ENCODE data around the gene AVEN.

AVEN gene

DNA sequence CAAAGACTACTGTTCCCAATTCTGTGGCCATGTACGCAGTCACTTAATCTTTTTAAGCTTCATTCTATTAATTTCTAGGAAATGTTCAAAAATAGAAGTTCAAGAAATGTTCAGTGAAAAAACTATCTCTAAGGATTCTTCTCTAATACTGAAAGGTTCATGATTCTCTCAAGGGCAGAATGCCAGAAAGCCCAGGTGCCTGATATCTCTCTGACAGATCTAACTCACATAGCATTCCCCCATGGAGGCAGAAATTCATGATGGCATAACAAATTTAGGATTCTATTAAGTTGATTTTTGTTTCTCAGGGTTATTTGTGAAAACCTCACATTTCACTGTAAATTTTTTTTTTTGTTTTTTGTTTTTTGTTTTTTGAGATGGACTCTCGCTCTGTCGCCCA lies 53.3 kb downstream of the AVEN start:
- TF ChIP-seq, protein P1, sequence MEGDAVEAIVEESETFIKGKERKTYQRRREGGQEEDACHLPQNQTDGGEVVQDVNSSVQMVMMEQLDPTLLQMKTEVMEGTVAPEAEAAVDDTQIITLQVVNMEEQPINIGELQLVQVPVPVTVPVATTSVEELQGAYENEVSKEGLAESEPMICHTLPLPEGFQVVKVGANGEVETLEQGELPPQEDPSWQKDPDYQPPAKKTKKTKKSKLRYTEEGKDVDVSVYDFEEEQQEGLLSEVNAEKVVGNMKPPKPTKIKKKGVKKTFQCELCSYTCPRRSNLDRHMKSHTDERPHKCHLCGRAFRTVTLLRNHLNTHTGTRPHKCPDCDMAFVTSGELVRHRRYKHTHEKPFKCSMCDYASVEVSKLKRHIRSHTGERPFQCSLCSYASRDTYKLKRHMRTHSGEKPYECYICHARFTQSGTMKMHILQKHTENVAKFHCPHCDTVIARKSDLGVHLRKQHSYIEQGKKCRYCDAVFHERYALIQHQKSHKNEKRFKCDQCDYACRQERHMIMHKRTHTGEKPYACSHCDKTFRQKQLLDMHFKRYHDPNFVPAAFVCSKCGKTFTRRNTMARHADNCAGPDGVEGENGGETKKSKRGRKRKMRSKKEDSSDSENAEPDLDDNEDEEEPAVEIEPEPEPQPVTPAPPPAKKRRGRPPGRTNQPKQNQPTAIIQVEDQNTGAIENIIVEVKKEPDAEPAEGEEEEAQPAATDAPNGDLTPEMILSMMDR (IDR thresholded peaks at IDR 0.05) = no peak
- H3K27ac ChIP-seq = no peak overlapping the region
- H3K4me3 ChIP-seq = no peak overlapping the region
- no peak for DNase-seq (ENCODE audit: low spot score)

DNA sequence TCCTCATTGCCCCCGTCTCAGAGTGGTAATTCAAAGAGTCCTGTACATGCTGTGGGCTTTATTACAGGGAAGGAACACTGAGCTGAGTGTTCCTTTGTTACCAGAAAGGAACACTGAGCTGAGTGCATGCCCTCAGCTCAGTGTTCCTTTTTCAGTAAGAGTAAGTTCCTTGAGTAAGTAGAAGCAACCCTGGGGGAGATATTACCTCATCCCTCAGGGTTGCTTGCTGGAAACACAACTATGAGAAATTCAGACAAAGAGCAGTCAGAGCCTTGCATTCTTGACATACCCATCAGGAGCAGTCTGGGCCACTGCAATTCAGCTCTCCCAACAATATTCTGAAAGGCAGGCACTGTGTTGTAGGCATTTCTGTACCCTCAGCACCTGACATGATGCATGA lies 53.7 kb downstream of the AVEN start:
- H3K4me3 ChIP-seq = no peak overlapping the region
- DNase-seq (ENCODE audit: low spot score) = no peak
- H3K27ac ChIP-seq = no peak overlapping the region
- TF ChIP-seq, protein P1 (IDR thresholded peaks at IDR 0.05) = no peak

DNA sequence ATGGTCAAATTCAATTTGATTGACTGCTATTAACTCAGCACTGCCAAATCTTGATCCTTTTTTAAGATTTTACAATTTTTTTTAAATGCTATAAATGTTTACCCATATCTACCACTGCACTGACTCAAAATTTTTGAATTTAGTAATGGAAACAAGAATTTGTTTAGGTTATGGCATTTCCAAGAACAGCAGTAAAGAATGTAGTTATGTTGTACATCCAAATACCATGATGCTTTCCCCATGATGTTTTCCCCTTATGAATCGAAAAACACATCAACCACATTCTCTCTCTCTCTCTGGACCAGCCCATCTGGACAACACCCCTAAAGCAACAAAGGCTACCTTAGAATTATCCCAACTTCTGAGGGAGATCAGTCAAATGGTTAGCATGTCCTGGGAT lies 56.5 kb downstream of the AVEN start:
- TF ChIP-seq, protein P1 (IDR thresholded peaks at IDR 0.05) = no peak
- no peak overlapping the region for H3K27ac ChIP-seq
- DNase-seq (ENCODE audit: low spot score) = no peak
- no peak overlapping the region for H3K4me3 ChIP-seq

DNA sequence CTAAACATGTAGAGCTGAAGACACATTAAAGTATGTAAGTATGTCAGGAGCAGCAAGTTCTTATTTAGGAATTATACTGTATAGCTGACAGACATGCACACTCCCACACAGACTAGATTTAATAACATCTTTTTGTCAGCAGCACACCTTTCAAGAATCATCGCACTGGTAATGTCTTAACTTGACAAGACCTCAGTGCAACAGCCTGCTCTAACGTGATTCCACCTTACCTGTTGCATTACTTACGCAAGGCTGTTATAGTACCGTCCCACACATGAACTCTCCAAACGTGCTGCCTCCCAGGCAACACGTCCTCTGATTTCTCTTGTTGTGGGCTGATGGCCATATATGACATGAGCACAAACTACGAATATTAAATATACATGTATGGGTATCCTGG lies 58.8 kb downstream of the AVEN start:
- no peak overlapping the region for H3K4me3 ChIP-seq
- TF ChIP-seq, protein P1 (IDR thresholded peaks at IDR 0.05) = no peak
- no peak for DNase-seq (ENCODE audit: low spot score)
- H3K27ac ChIP-seq = no peak overlapping the region

DNA sequence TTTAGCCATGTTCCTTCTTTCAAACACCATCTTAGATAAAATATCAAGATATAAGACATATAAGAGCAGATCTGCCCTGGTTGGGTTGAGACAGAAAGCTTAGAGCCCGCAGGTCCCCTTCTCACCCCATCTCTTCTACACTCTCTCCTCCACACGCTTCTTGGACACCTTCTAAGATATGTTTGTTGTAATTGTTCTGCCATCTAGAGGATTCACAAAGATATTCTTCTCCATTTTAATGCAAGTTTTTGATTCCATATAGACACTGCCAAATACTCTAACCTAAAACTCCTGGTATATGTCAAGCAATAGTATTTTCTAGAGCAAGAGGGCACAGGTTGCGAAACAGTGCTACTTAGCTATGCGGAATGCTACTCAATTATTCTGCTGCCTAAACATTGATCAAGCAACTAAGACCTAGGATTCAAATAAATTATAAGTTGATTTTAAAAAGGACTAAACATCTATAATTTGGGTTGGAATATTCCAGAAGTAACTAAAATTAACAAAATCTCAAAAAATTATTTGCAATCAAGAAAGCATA lies 63.9 kb downstream of the AVEN start:
- Histone ChIP-seq H3K27ac (no peak overlapping the region), H3K4me3 (no peak overlapping the region)
- no peak for DNase-seq (ENCODE audit: low spot score)
- TF ChIP-seq, protein P1 (IDR thresholded peaks at IDR 0.05) = no peak

DNA sequence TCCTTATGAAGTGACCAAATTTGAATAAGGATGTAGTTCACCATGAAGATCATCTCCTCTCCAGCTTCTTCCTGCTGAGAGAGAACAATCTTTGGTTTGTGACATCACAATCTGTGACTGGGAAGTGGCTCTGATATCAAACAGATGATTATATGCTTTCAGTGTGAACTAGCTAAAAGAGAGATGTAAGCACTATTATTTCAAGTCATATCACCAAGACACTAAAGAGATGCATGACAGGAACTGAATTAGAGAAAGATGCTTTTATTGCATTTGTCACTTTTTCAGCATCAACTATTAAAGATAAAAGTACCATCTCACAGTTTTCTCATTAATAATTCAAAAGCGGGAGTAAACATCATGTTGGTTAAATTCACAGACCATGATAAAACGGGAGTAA lies 67.2 kb downstream of the AVEN start:
- TF ChIP-seq, protein P1 (IDR thresholded peaks at IDR 0.05) = no peak
- no peak for DNase-seq (ENCODE audit: low spot score)
- H3K4me3 ChIP-seq = no peak overlapping the region
- H3K27ac ChIP-seq = no peak overlapping the region

DNA sequence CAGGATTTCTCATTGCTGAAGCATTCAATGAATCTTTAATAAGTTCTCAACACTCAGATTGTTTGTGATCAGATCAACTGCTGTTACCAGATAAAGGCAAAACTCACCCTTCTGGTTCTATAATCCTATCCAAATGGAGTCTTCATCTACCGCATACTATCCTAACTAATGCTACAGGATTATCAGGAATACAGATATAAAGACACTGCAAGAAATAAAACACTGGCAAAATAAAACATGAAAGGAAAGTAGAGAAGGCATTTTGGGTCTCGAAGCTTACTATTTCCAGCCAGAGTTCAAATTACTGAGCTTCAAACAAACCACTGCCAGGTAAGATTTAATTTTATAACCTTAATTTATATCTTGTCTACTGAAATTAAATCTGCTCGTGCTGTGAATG lies 70.2 kb downstream of the AVEN start:
- no peak overlapping the region for H3K4me3 ChIP-seq
- TF ChIP-seq, protein P1 (IDR thresholded peaks at IDR 0.05) = no peak
- no peak for DNase-seq (ENCODE audit: low spot score)

More for the DNA sequence above, 70.2 kb downstream of the AVEN start:
- H3K27ac ChIP-seq = no peak overlapping the region
